ENCODE measurements around the gene POLH. TPM values are rescaled to one million over a fixed set of nuclear protein-coding genes. Genes with fewer than 3 reads are reported as not detected.

The POLH gene
- total and polyA plus RNA-seq, 12 donors = 1.5 to 25.0 (median 13.3) TPM

DNA sequence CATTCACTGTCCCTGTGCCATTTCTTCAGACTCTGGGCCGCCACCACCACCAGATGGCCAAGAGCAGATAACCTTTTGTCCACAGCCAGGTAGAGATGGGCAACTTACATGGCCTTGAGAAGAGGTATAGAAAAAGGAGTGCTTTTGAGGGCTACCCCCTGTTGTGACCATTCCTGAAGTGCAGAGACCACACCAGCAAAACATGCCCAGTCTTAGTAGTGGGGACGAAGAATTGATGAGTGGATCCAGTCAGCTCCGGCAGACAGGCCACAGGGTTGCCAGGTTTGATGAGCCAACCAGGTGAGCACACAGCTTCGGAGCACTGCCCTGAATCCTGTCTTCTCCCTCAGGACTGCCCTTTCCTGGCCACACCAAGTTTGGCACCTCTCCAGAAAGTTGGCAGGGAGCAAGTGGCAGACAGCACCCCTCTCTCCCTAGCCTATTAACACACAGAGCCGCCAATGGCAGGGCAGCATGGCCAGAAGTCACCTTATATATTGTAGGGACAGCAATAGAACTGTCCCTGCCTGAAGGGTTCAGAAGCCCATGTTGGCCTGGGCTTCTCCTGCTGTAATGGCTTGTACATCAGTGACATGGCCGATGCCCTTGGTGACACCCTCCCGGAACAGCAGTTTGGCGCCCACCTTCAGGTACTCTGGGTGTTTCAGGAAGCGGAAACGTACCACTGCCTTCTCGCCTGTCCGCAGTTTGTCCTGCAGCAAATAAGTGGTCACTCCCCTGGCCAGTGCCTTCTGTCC, 45.3 kb downstream of the POLH start:
- intact Hi-C loops (cut with DNase I) = no loop called here
- H3K9me3 ChIP-seq (replicated peaks in 1 of 3) = no peaks in the 10 kb centered on the region
- no peak overlapping the region for H3K27ac ChIP-seq
- peaks cover 0 to 62% of the 10 kb centered on the region in 2 donors for H3K36me3 ChIP-seq (replicated peaks in 1 of 2)
- no peaks in the 10 kb centered on the region for H3K4me1 ChIP-seq (replicated peaks in 1 of 2)
- no peaks in the 10 kb centered on the region for H3K27me3 ChIP-seq
- peak in 1 of 7 donors; percentile 54 for DNase-seq
- WGBS, 4 donors = 93 to 100% (median 94%) methylated on average over 3 to 12 of the region's 12 CpGs
- H3K4me3 ChIP-seq = no peak overlapping the region
- no peak for TF ChIP-seq POLR2A (IDR thresholded peaks at IDR 0.05)
- TF ChIP-seq, protein P1, sequence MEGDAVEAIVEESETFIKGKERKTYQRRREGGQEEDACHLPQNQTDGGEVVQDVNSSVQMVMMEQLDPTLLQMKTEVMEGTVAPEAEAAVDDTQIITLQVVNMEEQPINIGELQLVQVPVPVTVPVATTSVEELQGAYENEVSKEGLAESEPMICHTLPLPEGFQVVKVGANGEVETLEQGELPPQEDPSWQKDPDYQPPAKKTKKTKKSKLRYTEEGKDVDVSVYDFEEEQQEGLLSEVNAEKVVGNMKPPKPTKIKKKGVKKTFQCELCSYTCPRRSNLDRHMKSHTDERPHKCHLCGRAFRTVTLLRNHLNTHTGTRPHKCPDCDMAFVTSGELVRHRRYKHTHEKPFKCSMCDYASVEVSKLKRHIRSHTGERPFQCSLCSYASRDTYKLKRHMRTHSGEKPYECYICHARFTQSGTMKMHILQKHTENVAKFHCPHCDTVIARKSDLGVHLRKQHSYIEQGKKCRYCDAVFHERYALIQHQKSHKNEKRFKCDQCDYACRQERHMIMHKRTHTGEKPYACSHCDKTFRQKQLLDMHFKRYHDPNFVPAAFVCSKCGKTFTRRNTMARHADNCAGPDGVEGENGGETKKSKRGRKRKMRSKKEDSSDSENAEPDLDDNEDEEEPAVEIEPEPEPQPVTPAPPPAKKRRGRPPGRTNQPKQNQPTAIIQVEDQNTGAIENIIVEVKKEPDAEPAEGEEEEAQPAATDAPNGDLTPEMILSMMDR (IDR thresholded peaks at IDR 0.05) = no peak

DNA sequence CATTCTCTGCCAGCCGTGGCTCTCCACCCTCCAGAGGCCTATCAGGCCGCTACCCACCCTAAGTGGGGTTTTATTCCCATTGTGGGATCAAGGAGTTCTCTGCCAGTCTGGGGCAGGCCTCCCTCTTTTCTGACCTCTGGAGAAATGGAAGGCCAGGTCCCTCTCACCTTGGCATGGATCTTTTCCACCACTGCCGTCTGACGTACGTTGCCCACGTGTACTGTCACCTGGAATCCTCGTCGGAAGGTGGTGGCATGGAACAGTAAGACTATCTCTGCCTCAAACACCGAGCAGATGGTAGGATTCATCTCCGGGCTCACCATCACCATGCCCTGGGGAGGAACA, 45.8 kb downstream of the POLH start:
- TF ChIP-seq, protein P1 (IDR thresholded peaks at IDR 0.05) = no peak
- TF ChIP-seq POLR2A (IDR thresholded peaks at IDR 0.05) = no peak
- Histone ChIP-seq H3K4me3 (no peak overlapping the region), H3K4me1 (replicated peaks in 1 of 2) (peaks cover 0 to 4% of the 10 kb centered on the region in 2 donors), H3K27ac (no peak overlapping the region), H3K9me3 (replicated peaks in 1 of 3) (no peaks in the 10 kb centered on the region), H3K27me3 (no peaks in the 10 kb centered on the region), H3K36me3 (replicated peaks in 1 of 2) (peaks cover 0 to 62% of the 10 kb centered on the region in 2 donors)
- DNase-seq = peak in 1 of 7 donors; percentile 47
- intact Hi-C loops (cut with DNase I) = no loop called here
- WGBS, 4 donors = 94 to 98% (median 96%) methylated on average over 8 to 10 of the region's 10 CpGs

DNA sequence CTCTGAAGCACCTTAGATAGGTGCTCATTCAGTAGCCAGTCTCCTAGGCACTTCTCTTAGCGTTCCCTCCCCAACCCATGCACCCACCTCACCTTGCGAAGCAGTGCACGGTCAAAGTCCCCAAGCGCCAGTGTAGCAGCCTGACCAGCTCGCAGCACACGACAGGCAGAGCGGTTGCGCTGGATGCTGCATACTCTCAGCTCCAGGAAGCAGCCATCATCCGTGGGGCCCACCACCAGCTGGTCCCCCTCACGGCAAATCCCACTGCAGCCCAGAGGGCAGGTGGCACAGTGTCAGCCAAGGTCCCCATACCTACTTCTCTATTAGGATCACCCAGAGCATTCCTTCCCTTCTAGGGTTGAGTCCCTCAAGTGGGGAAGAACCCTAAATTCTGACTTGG, 46.6 kb downstream of the POLH start:
- intact Hi-C loops (cut with DNase I) = no loop called here
- H3K36me3 ChIP-seq (replicated peaks in 1 of 2) = peaks cover 0 to 62% of the 10 kb centered on the region in 2 donors
- WGBS, 4 donors = 91 to 96% (median 94%) methylated on average over 5 to 10 of the region's 10 CpGs

More for the DNA sequence above, 46.6 kb downstream of the POLH start:
- H3K27me3 ChIP-seq = no peaks in the 10 kb centered on the region
- TF ChIP-seq, protein P1 (IDR thresholded peaks at IDR 0.05) = no peak
- no peak for TF ChIP-seq POLR2A (IDR thresholded peaks at IDR 0.05)
- DNase-seq = peak in 1 of 7 donors; percentile 50
- H3K4me1 ChIP-seq (replicated peaks in 1 of 2) = peaks cover 2 to 11% of the 10 kb centered on the region in 2 donors
- H3K27ac ChIP-seq = no peak overlapping the region
- no peaks in the 10 kb centered on the region for H3K9me3 ChIP-seq (replicated peaks in 1 of 3)
- no peak overlapping the region for H3K4me3 ChIP-seq
